ENCODE results near the gene P3H4.

Gene P3H4

DNA sequence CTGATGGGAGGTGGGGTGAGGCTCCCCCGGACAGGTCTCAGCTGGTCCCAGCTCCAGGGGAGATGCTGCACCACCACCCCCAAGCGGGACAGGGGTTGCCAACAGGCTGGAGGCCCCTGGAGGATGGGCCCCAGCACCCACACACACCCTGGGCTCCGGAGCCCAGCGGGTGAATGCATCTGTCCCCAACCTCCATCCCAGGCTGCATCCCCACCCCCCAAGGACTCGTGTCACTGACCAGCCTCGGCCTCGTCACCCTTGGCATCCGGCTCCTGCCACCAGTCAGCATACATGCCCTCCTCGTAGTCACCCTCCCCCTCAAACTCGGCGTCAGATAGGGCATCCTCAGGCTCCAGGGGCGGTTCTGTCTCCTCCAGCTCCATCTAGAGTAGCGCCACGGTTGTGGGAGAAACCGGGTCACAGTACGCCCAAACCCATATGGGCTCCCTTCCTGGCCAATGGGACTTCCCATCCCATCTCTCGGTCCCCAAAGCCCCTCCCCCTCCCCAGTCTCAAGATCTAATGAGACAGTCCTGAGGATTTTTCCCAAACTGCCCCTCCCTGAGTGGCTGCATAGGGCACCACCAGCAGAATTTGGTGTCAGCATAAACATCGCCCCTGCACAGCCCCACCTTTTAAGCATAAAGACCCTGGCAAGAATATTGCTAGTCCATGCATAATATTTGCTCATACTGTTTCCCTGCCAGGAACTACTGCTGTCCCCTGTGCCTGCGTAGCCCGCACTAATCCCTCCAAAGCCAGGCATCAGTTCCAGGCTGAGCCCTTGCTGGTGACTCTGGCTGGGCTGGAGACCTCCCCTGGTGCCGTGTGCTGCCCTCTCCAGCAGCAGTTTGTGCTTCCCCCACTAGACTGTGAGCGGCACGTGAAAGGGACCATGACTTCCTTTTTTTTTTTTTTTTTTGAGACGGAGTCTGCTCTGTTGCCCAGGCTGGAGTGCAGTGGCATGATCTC is 8.4 kb downstream of the P3H4 start:
- H4K20me1 ChIP-seq (ENCODE audit: insufficient read depth, low read length), result no peaks in the 10 kb centered on the region
- no peak overlapping the region for H3K9ac ChIP-seq (ENCODE audit: low read length)
- TF ChIP-seq EZH2 (optimal IDR thresholded peaks at IDR 0.05; ENCODE audit: low read depth, low read length) (no peak), CTCF (IDR thresholded peaks at IDR 0.05; ENCODE audit: low read length) (no peak), EZH2phosphoT487 (IDR thresholded peaks at IDR 0.05; ENCODE audit: low read length) (no peak)
- H3K4me3 ChIP-seq (ENCODE audit: low read length), result no peak overlapping the region
- no peaks in the 10 kb centered on the region for H3K9me2 ChIP-seq (replicated peaks; ENCODE audit: insufficient read depth, low read length)
- no peaks in the 10 kb centered on the region for H3F3A ChIP-seq (ENCODE audit: insufficient read depth, low read length)
- H3K4me1 ChIP-seq (ENCODE audit: low read length), result peaks cover 9% of the 10 kb centered on the region
- H3K9me3 ChIP-seq (replicated peaks; ENCODE audit: insufficient read depth, low read length), result no peaks in the 10 kb centered on the region
- H3K27ac ChIP-seq (ENCODE audit: low read length), result no peak overlapping the region
- no peaks in the 10 kb centered on the region for H3K36me3 ChIP-seq (replicated peaks; ENCODE audit: insufficient read depth, low read length)
- no peaks in the 10 kb centered on the region for H3K27me3 ChIP-seq (replicated peaks; ENCODE audit: insufficient read depth, low read length)
- DNase-seq, result no peak
- H3K79me2 ChIP-seq (ENCODE audit: low read length), result no peaks in the 10 kb centered on the region
- H3K4me2 ChIP-seq (ENCODE audit: low read depth, low read length), result no peak overlapping the region
- no peak overlapping the region for H2AFZ ChIP-seq (ENCODE audit: low read length)

GRCh38 chr17:41801374-41802271 is 10.1 kb downstream of the P3H4 start:
- Histone ChIP-seq H3K27me3 (replicated peaks; ENCODE audit: insufficient read depth, low read length) (no peaks in the 10 kb centered on the region), H3K4me3 (ENCODE audit: low read length) (peak overlapping the region; percentile 19), H3K27ac (ENCODE audit: low read length) (peak overlapping the region; percentile 43; the same call in 1 of the 2 replicates), H2AFZ (ENCODE audit: low read length) (peak overlapping the region; percentile 42), H3K79me2 (ENCODE audit: low read length) (no peaks in the 10 kb centered on the region), H3F3A (ENCODE audit: insufficient read depth, low read length) (no peaks in the 10 kb centered on the region), H4K20me1 (ENCODE audit: insufficient read depth, low read length) (no peaks in the 10 kb centered on the region), H3K4me1 (ENCODE audit: low read length) (peaks cover 9% of the 10 kb centered on the region), H3K9me2 (replicated peaks; ENCODE audit: insufficient read depth, low read length) (no peaks in the 10 kb centered on the region), H3K9ac (ENCODE audit: low read length) (no peak overlapping the region), H3K4me2 (ENCODE audit: low read depth, low read length) (peak overlapping the region; percentile 75), H3K9me3 (replicated peaks; ENCODE audit: insufficient read depth, low read length) (no peaks in the 10 kb centered on the region), H3K36me3 (replicated peaks; ENCODE audit: insufficient read depth, low read length) (no peaks in the 10 kb centered on the region)
- TF ChIP-seq EZH2 (optimal IDR thresholded peaks at IDR 0.05; ENCODE audit: low read depth, low read length) (no peak), CTCF (IDR thresholded peaks at IDR 0.05; ENCODE audit: low read length) (peak; percentile 97)
- DNase-seq, result peak; percentile 56

DNA sequence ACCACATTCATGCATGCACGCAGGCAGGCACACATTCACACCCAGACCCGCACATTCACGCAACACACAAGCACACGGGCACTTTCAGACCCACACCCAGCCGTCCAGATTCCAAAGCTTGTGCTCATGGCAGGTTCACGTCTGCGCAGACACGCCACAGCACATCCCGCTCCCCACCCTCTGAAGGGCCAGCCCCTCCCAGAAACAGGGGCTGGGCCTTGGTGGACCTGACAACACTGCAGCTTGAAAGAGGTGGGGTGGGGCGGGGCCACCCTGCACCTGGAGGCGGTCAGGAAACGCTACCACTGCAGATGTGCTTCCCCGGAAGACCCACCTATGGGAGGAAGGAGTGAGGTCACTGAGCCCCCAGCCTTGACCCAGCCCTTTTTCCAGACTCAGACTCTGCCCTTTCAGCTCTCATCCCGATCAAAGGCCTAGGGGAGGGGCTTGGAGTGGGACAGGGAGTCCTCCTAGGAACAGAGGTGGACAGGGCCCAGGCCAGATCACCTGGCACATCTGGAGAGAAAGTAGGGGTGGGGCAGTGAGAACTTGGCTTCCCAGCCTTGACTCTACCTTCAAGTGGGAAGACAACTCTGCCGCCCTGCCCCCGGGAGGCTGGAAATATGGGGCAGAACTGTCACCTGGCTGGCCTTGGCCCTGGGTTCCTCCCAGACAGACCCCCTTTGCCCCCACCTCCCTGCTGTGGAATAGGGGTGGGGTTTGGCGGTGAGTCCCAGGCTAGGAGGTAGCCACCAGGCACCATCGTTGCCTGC is 11.0 kb downstream of the P3H4 start:
- Histone ChIP-seq H3K4me2 (ENCODE audit: low read depth, low read length) (peak overlapping the region; percentile 75), H3K79me2 (ENCODE audit: low read length) (no peaks in the 10 kb centered on the region), H3K9ac (ENCODE audit: low read length) (no peak overlapping the region; the same call in 1 of the 2 replicates), H3K4me3 (ENCODE audit: low read length) (peak overlapping the region; percentile 19), H4K20me1 (ENCODE audit: insufficient read depth, low read length) (no peaks in the 10 kb centered on the region), H3K4me1 (ENCODE audit: low read length) (peaks cover 9% of the 10 kb centered on the region), H3F3A (ENCODE audit: insufficient read depth, low read length) (no peaks in the 10 kb centered on the region), H2AFZ (ENCODE audit: low read length) (peak overlapping the region; percentile 42), H3K27me3 (replicated peaks; ENCODE audit: insufficient read depth, low read length) (no peaks in the 10 kb centered on the region), H3K36me3 (replicated peaks; ENCODE audit: insufficient read depth, low read length) (no peaks in the 10 kb centered on the region), H3K9me2 (replicated peaks; ENCODE audit: insufficient read depth, low read length) (no peaks in the 10 kb centered on the region), H3K9me3 (replicated peaks; ENCODE audit: insufficient read depth, low read length) (no peaks in the 10 kb centered on the region), H3K27ac (ENCODE audit: low read length) (peak overlapping the region; percentile 43; the same call in 1 of the 2 replicates)
- peak; percentile 82 for DNase-seq
- TF ChIP-seq EZH2 (optimal IDR thresholded peaks at IDR 0.05; ENCODE audit: low read depth, low read length), result no peak
- TF ChIP-seq CTCF (IDR thresholded peaks at IDR 0.05; ENCODE audit: low read length), result no peak
- TF ChIP-seq EZH2phosphoT487 (IDR thresholded peaks at IDR 0.05; ENCODE audit: low read length), result no peak
